A673 (cell line): Measurements from ENCODE around the gene AMMECR1.

ENCODE experiments used
- CTCF ChIP-seq: fragments of 300-800, 200-600 bp; sonication (generic); conservative IDR thresholded peaks from 2 replicates; pipeline ENCODE4 v1.5.1; 2017; ENCODE audit warnings: low read depth, mild to moderate bottlenecking, antibody characterized with exemption, low read length, moderate library complexity, mixed read lengths
- EZH2 ChIP-seq: fragments of 200-600 bp; sonication (generic); IDR thresholded peaks from 2 replicates; pipeline ENCODE4 v1.6.1; 2017; ENCODE audit warnings: borderline replicate concordance, low read depth, mild to moderate bottlenecking, mixed read lengths, antibody characterized with exemption, low read length; ENCODE audit not compliant: poor library complexity, severe bottlenecking

- TF ChIP-seq CTCF (no peak), EZH2 (no peak)
These were observed 31.8 kb downstream of the AMMECR1 start for GRCh38 chrX:110286106-110286505.
